Skeletal muscle satellite cell (primary cell): ENCODE results near the gene SHC2.
"Not testable (repeated sequence)": the region's sequence is repeated elsewhere in the genome, so short reads cannot be mapped to it uniquely, and the experiment has no call there.

ENCODE experiments used
- H3K27me3 ChIP-seq: 2 replicates; pipeline ENCODE4 v1.7.0; 2013; ENCODE audit warnings: low read length; ENCODE audit not compliant: control insufficient read depth, insufficient read depth
- H3K36me3 ChIP-seq: 2 replicates; pipeline ENCODE4 v1.7.0; 2013; ENCODE audit warnings: mild to moderate bottlenecking, control low read depth, low read length; ENCODE audit not compliant: insufficient read depth
- H3K4me1 ChIP-seq: 2 replicates; pipeline ENCODE4 v1.7.0; 2013; ENCODE audit warnings: low read length; ENCODE audit not compliant: control insufficient read depth, insufficient read depth
- H3K4me2 ChIP-seq: 2 replicates; pipeline ENCODE4 v1.7.0; 2013; ENCODE audit warnings: mild to moderate bottlenecking, low read length
- H3K4me3 ChIP-seq: 2 replicates; pipeline ENCODE4 v1.7.0; 2013; ENCODE audit warnings: low read length
- H3K9ac ChIP-seq: 2 replicates; pipeline ENCODE4 v1.7.0; 2013; ENCODE audit warnings: mild to moderate bottlenecking, low read depth, low read length, moderate library complexity
- H3K9me3 ChIP-seq: replicated peaks from 2 replicates; pipeline ENCODE4 v1.7.0; 2013; ENCODE audit warnings: mild to moderate bottlenecking, control low read depth, low read length

Gene SHC2

DNA sequence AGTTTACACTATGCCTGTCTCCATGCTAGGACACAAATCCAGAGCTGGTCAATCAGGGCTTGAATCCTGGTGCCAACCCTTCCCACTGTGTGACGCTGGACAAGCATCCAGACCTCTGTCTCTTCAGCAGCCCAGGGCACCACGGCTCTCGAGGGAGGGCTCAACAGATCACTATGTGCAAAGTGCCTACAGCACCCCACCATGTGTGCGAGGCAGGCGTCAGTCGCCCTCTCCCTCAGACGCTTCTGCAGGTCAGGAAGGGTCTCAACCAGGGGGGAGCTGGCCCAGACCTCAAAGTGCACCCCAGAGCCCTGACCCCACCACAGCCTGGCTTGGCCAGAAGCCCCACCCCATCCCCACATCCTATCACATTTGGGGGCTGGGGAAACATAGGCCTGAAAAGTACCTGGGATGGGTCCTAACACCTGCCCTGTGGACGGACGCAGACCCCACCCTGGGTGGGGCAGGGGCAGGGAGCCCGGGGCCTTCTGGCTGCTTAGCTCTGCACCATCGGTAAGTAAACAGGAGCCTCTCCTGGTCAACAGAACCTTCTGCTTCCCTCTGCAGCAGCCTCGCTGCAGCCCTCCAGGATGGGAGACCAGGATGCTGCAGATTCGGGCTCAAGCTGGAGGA lies 49.0 kb downstream of the SHC2 start:
- no peak overlapping the region for H3K4me3 ChIP-seq
- H3K36me3 ChIP-seq = no peaks in the 10 kb centered on the region
- H3K27me3 ChIP-seq = peaks cover 43% of the 10 kb centered on the region
- H3K4me2 ChIP-seq = no peak overlapping the region
- no peaks in the 10 kb centered on the region for H3K9me3 ChIP-seq
- peaks cover 2% of the 10 kb centered on the region for H3K4me1 ChIP-seq
- H3K9ac ChIP-seq = no peak overlapping the region

- not testable (repeated sequence) for H3K4me2 ChIP-seq, H3K9ac ChIP-seq, H3K4me1 ChIP-seq, H3K4me3 ChIP-seq, H3K36me3 ChIP-seq, H3K9me3 ChIP-seq
- H3K27me3 ChIP-seq = peaks cover 47% of the 10 kb centered on the region
These were observed 49.6 kb downstream of the SHC2 start for GRCh38 chr19:411121-411722.

GRCh38 chr19:410243-410781 lies 50.5 kb downstream of the SHC2 start:
- Histone ChIP-seq H3K36me3 (no peaks in the 10 kb centered on the region), H3K27me3 (peaks cover 51% of the 10 kb centered on the region), H3K9ac (no peak overlapping the region), H3K4me1 (peaks cover 2% of the 10 kb centered on the region), H3K4me3 (no peak overlapping the region), H3K4me2 (no peak overlapping the region), H3K9me3 (no peaks in the 10 kb centered on the region)

DNA sequence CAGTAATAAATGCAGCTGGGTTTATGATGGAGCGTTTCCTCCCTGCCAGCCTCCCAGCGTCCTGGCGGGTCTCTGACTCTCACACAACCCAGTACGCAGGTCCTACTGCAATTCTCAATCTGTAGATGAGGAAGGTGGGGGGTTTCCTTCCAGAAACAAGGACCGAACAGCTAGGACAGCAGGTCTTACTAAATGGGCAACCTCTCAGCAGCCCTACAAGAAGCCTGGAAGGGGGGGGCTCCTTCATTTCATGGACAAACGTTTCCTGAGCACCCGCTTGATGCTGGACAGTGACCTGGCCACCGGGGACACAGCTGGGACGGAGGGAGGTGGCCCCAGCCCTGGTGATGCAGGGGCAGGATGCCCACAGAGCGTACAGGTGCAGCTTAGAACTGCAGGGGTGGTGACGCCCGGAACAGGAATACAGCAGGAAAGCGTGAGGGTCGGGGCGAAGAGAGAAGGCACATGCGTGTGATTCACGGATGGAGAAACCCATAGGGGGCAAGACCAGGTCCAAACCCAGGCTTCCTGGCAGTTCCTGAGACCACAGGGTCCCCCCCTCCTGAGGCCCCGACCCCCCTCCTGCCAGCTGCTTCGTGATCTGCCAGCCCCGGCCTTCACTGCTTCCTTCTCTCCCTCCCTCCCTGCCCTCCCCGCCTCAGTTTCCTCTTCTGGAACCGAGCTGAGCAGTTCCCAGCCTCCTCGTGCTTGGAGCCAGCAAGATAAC lies 51.2 kb downstream of the SHC2 start:
- Histone ChIP-seq H3K36me3 (no peaks in the 10 kb centered on the region), H3K9me3 (no peaks in the 10 kb centered on the region), H3K4me1 (peaks cover 2% of the 10 kb centered on the region), H3K9ac (no peak overlapping the region), H3K27me3 (peaks cover 51% of the 10 kb centered on the region), H3K4me3 (no peak overlapping the region), H3K4me2 (peak overlapping the region; percentile 61)

- Histone ChIP-seq H3K4me2 (peak within 1 kb of the TSS; percentile 61), H3K9me3 (no peaks in the 10 kb centered on the region), H3K27me3 (peaks cover 50% of the 10 kb centered on the region), H3K4me1 (peaks cover 2% of the 10 kb centered on the region), H3K4me3 (no peak within 1 kb of the TSS), H3K36me3 (no peaks in the 10 kb centered on the region), H3K9ac (no peak within 1 kb of the TSS)
These were observed 51.8 kb downstream of the SHC2 start, which contains the start of gene C2CD4C for GRCh38 chr19:408902-409515. Gene C2CD4C (minus strand): TSS chr19:409147. CDS start chr19:408361, 786 bp downstream.

DNA sequence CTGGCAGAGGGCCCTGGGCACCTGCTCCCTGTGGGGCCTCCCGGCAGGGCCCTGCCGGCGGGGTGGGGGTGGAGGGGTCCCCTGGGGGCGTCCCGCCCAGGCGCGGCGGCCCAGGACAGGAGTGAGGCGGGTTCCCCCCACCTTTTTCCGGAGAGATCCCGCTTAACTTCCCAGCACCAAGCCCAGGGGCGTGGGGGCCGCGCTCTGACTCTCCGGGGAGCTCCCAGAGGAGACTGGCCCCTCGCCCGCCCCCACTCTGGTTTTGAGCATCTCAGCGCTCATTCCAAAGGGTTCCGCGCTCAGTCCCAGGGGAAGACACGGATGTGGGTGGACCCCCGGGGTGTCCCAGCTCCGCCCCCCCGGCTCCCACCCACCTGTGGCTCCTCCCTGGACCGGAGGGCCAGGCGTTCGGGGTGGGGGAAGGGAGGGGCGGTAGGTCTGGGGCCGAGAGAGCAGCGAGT lies 52.4 kb downstream of the SHC2 start:
- no peak overlapping the region for H3K9ac ChIP-seq
- H3K36me3 ChIP-seq = no peaks in the 10 kb centered on the region
- H3K4me3 ChIP-seq = no peak overlapping the region
- H3K27me3 ChIP-seq = peaks cover 45% of the 10 kb centered on the region
- H3K4me1 ChIP-seq = peaks cover 2% of the 10 kb centered on the region
- H3K9me3 ChIP-seq = no peaks in the 10 kb centered on the region
- no peak overlapping the region for H3K4me2 ChIP-seq

DNA sequence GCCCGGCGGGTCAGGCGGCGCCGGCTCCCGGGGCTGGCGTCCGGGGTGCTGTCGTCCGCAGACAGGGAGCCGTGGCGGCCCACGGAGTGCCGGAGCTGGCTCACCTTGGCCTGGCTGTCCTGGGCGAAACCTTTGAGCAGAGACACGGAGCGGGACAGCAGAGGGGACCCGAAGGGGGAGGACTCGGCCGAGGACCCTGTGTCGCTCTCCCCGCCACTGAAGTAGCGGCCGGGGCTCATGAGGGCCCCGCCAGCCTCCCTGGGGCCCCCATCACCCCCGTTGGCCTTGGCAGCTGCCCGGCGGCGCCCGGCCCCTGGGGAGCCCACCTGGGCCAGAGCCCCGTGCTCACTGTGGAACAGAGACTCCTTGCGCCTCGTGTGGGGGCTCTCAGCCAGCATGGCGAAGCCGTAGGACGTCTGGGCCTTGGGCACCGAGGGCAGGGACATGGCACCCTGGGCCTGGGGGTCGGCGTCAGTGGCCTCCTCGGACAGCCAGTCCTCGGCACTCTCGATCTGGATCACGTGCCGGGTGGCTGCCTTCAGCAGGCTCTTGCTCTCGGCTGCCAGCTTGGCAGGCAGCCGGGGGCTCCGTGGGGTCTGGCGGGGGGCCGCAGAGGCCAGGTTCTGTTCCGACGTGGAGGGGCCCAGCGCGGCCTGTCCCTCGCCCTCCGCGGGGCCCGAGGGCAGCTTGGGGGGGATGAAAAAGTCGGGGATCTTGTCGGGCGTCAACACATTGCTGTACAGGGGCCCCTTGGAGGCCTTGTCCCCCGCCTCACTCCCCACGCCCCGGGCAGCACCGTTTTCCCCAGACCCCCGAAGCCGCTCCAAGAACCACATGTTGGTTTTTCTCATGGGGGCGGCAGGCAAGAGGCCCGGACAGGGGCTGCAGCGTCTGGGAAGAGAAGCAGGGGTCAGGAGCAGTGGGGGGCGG lies 53.1 kb downstream of the SHC2 start:
- no peak overlapping the region for H3K9ac ChIP-seq
- no peak overlapping the region for H3K4me3 ChIP-seq
- H3K4me1 ChIP-seq = peaks cover 2% of the 10 kb centered on the region
- no peaks in the 10 kb centered on the region for H3K9me3 ChIP-seq
- H3K36me3 ChIP-seq = no peaks in the 10 kb centered on the region
- H3K27me3 ChIP-seq = peaks cover 45% of the 10 kb centered on the region
- H3K4me2 ChIP-seq = no peak overlapping the region

- Histone ChIP-seq H3K4me1 (peaks cover 2% of the 10 kb centered on the region), H3K9me3 (no peaks in the 10 kb centered on the region), H3K9ac (no peak overlapping the region), H3K4me3 (no peak overlapping the region), H3K27me3 (peaks cover 41% of the 10 kb centered on the region), H3K36me3 (no peaks in the 10 kb centered on the region), H3K4me2 (no peak overlapping the region)
These were observed 53.8 kb downstream of the SHC2 start for GRCh38 chr19:406971-407510.

DNA sequence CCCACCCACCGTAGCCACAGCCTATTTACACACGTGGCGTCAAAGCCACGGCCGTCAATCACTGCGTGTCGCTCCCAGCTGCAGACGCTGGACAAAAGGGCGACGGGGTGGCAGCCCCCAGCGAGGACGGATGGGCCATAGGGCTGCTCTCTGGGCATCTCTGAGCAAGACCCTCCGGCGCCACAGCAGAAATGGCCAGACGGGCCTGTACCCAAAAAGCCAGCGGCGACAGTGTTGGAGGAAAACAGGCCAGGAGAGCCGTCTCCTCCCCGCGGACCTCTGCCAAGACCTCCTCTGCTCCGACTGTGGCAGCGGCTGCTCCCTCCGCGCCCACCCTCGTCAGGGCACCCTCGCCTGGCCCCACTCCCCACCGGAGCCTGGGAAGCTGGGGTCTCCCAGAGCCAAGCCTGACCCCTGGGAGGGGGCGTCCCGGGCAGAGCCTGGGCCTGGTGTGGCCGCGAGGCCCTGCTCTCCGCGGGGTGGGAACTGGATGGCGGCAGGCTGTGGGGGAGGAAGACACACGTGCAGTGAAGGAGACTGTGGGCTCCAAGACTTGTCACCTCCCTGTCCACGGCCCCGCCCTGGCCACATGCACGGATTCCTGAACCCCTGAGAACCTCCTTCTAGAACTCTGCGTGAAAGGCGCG lies 54.6 kb downstream of the SHC2 start:
- peaks cover 2% of the 10 kb centered on the region for H3K4me1 ChIP-seq
- peaks cover 33% of the 10 kb centered on the region for H3K27me3 ChIP-seq
- H3K36me3 ChIP-seq = no peaks in the 10 kb centered on the region
- H3K9me3 ChIP-seq = no peaks in the 10 kb centered on the region
- no peak overlapping the region for H3K9ac ChIP-seq
- no peak overlapping the region for H3K4me3 ChIP-seq
- no peak overlapping the region for H3K4me2 ChIP-seq
